DMS153 treated with DMSO at 0.1 percent for 48 hours (cell line): Measurements from ENCODE around the gene FBN2.
A peak's percentile ranks its signal among the peaks of the same experiment; 100 is the strongest.

Source experiments
- DNase-seq: peaks from one replicate; lab custom pipeline; 2025; ENCODE audit not compliant: unreplicated experiment; lab: John Stamatoyannopoulos, UW

The FBN2 gene

DNA sequence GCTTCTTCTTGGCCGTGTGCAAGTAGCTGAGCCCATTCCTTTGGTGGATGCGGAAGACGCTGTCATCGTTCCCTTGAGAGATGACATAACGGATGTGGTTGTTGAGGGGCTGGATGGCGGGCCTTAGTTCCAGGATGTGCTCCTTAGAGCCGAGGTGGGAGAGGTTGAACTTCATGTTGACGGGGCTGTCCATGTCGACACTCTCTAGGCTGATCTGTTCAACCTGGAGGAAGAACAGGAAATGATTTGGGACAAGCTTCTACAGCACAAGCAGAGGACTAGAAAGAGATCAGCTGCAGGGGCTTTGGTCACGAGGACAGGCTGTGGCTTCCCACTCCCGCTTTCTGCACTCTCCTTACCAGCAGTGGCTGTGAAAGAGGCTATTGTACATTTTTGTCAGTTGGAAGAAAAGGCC is 278.4 kb downstream of the FBN2 start:
- no peak for DNase-seq

GRCh38 chr5:128258372-128258771 is 279.7 kb downstream of the FBN2 start:
- peak; percentile 3 for DNase-seq

GRCh38 chr5:128257076-128257475 is 281.0 kb downstream of the FBN2 start:
- no peak for DNase-seq

- no peak for DNase-seq
These were observed 283.3 kb downstream of the FBN2 start for GRCh38 chr5:128254789-128255188.

GRCh38 chr5:128253880-128254279 is 284.2 kb downstream of the FBN2 start:
- DNase-seq = no peak

GRCh38 chr5:128253161-128253560 is 284.9 kb downstream of the FBN2 start:
- no peak for DNase-seq

DNA sequence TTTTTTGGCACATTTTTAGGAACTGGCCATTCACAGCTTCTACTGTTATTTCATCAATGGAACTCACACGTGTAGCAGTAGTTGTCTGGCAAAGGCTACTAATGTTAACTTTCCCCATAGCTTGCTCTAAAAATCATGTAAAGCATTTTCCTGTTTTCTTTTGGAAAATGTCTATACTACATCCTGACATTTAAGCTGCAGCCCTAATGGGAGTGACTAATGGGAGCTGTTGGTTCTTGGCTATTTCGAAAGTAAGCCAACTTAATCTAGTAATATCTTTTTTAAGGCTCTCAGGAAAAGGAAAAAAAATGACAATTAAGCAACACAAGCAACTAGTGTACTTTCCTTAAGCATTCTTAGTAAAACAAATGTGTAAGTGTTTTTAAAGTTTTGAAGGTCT is 285.3 kb downstream of the FBN2 start:
- no peak for DNase-seq

- no peak for DNase-seq
These were observed 285.8 kb downstream of the FBN2 start for GRCh38 chr5:128252196-128252595.

GRCh38 chr5:128245974-128246373 is 292.1 kb downstream of the FBN2 start:
- no peak for DNase-seq

DNA sequence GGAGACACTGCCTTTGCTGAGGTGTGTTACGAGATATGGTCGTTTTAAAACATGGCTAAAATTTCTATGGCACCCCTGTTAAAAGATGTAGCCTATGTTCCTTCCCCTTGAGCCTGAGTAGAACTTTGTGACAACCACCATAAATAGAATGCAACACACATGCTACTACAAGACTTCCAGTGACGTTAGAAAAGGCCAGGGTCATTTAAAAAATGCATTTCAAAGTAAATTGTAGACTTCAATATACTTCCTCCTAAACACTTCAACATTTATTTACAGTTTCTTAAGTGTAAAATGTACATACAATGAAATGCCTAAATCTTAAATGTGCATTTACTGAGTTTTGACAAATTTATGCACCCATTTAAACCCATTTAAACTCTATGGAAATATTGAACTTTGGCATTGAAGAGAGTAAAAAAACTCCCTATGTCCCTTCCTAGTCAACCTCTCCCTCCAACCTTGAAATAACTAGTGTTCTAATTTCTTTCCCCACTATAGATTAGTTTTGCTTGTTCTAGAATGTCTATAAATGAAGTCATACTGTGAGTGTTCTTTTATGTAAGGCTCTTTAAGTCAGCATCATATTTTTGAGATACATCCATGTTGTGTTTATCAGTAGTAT is 294.0 kb downstream of the FBN2 start:
- DNase-seq = no peak

DNA sequence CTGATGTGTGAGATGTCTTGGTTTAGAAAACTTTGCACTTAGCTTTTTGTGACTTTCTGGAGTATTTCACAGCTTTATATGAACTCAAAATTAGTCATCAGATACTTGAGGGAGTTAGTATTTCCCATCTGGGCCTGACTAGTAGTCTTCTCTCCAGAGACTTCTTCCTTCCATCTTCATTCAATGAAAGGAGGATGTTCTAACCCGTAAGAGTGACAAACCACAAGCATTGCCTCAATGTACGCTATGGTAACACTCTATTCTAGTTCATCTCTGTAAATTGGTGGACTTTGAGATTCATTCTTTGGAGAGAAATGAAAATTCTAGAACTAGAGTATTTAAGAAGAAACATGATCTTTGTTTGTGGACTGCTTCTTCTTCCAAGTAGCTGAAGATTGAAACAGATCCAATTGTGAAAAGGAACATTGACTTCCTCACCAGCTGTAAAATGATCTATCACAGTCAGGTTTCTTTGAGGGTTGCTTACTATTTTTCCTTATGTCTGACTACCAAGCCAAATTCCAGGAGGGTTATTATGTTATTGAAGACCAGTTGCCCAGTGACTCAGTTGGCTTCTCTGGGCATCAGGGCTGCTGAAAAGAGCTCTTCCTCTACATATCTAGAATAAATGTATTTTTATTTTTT is 296.9 kb downstream of the FBN2 start:
- DNase-seq = no peak

DNA sequence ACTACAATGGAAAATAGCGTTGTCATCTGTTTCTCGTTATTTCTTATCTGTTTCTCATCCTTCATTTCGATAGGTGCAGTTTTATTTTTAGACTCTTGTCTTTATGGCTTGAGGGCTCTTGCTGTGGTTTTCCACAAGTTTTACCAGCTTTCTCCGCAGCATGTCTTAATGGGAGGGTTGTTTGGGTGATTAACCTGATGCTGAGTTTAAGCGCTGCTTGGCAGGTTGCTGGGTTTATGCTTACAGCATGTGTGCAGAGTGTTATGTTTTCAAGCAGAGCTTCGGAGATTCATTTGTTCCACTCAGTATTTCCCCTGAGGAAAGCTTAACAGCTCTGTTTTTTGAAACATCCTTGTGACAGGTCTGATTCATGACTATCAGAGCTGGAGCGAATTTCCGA is 300.5 kb downstream of the FBN2 start:
- no peak for DNase-seq

- DNase-seq = no peak
These were observed 301.0 kb downstream of the FBN2 start for GRCh38 chr5:128237000-128237399.

- no peak for DNase-seq
These were observed 301.7 kb downstream of the FBN2 start for GRCh38 chr5:128236334-128236733.

DNA sequence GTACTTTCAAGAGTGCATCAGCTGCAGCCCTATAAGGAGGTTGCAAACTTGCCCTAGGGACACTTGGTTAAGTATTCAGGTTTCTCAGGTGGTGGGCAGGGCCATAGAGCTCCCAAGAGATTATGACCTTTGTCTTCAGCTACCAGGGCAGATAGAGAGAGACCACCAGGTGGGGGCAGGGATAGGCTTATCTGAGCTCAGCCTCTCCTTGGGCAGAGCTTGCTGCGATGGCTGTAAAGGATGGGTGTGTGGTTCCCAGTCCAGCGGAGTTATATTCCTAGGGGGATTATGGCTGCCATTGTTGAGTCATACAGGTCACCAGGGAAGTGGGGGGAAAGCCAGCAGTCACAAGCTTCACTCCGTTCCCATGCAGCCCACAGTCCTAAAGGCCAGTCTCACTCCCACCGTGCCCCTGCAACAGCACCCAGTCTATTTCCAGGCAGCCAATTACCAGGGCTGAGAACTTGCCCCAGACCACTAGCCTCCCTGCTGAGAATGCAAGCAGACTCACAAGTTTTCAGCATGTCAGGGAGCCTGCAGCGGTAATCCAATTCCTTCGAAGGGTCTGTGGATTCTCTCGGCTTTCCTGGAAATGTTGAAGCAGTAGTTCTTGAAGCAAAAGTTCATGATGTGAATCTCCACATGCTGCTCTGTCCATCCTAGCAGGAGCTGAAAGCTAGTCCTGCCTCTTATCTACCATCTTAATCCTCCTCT is 303.0 kb downstream of the FBN2 start:
- DNase-seq = no peak

DNA sequence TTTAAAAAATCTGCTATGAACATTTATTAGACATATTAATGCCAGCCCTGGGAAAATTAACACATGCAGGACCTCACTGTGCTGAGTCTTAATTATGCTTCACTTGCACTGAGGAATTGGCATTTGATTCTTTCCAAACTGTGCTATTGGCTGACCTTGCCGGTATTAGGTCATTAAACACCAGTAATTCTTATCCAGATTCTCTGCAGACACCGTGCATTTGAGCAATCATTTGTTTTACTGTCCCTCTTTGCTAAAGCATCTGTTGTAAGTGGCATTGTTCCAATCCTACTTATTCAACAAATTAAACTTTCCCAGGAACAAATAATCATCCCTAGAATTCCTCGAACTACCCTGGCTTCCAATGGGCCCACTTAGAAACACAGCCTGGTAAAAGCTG is 309.5 kb downstream of the FBN2 start:
- no peak for DNase-seq

- DNase-seq = no peak
These were observed 310.0 kb downstream of the FBN2 start for GRCh38 chr5:128228008-128228407.

DNA sequence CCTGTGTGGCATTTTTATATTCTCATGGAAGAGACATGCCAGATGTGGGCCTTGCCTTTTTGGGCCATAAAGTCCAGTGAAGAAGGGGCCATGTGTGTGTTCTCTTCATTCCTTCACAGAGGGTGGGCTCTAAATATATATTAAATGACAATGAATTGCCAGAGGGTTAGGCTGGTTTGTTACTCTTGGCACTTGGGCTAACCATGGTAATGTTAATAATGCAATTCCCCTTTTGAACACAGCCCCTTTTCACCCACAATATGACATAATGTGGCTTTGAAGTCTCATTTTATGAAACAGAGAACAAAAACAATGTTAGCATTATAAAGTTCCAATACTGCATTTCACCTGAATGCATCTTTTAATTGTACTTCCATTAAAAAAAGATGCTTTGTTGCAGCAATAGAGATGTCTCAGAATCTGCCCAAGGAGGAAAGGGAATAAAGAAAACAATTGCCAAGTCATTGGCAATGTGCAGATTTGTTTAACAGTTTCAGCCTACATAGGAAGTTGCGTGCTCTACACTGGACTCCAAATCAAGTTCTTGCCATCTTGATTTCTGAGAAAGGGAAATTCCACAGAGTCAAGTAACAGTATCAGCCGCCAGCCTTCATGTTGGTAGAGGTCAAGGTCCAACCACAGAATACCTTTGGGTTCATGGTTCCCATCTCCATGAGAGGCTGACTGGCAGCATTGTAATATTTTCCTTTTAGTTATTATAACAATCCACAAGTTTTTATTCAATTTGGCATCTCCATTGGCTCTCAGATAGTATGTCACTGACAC is 312.6 kb downstream of the FBN2 start:
- no peak for DNase-seq

DNA sequence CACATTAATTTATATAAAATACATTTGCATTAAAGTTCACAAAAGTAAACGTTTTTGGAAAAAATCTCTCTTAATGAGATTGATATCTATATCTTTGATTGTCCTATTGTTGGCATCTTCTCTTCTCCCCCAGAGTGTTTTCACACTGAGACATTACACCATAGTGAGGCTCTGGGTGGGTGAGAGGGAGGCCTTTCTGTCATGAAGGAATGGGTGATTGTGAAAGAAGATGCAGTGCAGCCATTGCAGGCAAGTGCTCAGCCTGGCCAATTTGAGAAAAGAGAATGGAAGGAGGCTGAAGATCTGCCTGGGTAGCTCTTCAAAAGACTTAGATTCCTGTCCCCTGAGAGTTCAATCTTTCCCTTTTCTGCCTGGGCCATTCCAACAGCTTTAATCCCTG is 313.7 kb downstream of the FBN2 start:
- DNase-seq = no peak

- DNase-seq = no peak
These were observed 317.2 kb downstream of the FBN2 start for GRCh38 chr5:128220841-128221240.

DNA sequence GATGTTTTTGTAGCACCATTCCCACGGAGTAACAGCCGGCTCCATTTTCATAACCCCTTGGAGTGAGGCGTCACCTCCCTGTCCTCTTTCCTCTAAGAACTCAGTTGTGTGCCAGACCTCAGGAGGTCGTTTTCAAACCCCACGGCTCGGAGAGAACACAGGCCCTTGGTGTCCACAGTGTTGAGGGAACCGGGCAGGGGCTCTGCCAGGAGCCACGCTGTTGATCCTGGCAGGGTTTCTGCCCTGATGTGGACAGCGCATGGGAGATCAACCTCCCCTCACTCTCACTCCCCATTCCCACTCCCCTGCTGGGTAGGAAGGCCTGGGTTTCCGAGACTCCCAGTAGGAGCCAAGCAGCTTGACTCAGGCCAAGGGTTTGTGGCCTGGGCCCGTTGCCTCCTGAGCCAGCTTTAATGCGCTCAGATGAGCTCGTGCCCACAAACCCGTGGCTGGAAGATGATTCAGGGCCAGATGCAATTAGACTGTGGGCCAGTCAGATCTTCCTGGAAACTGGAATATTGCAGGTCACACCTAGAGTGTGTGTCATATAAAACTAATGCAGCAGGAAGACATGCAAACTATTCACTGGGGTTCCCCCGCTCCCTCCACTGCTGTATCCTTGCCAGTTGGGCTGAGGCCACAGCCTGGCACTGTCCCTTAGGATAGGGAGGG is 321.0 kb downstream of the FBN2 start:
- DNase-seq = no peak
